Right lobe of liver (tissue), 4 donors: ENCODE results near the gene APOM.

Source experiments
- POLR2A ChIP-seq: fragments of 450-650 bp; IDR thresholded peaks from one replicate; pipeline ENCODE4 v1.6.1; 2017; ENCODE audit warnings: antibody characterized with exemption, mild to moderate bottlenecking
- TF ChIP-seq, protein P1 (sequence below), 4 donors: fragments of 200-600 bp in 3 of 4; fragments of 450-650 bp in 1 of 4; IDR thresholded peaks; one replicate each; pipeline versions ENCODE4 v1.5.1 to v1.8.0; 2016 to 2022; ENCODE audit warnings: antibody characterized with exemption in 4 of 4, mild to moderate bottlenecking in 2 of 4
- donor health status: DM: no; HTN: no; CAD: no.
- donor health status: DM: no; HTN: no; CAD: no.
- donor health status: DM: no; HTN: yes; CAD: no.

- TF ChIP-seq, protein P1, sequence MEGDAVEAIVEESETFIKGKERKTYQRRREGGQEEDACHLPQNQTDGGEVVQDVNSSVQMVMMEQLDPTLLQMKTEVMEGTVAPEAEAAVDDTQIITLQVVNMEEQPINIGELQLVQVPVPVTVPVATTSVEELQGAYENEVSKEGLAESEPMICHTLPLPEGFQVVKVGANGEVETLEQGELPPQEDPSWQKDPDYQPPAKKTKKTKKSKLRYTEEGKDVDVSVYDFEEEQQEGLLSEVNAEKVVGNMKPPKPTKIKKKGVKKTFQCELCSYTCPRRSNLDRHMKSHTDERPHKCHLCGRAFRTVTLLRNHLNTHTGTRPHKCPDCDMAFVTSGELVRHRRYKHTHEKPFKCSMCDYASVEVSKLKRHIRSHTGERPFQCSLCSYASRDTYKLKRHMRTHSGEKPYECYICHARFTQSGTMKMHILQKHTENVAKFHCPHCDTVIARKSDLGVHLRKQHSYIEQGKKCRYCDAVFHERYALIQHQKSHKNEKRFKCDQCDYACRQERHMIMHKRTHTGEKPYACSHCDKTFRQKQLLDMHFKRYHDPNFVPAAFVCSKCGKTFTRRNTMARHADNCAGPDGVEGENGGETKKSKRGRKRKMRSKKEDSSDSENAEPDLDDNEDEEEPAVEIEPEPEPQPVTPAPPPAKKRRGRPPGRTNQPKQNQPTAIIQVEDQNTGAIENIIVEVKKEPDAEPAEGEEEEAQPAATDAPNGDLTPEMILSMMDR (IDR thresholded peaks at IDR 0.05): no peak
- TF ChIP-seq POLR2A: no peak
Observed at GRCh38 chr6:31626952-31627351, 28.7 kb upstream of the APOM start.
